ENCODE data around the gene HMHB1.

- no peak for TF ChIP-seq CTCF (IDR thresholded peaks at IDR 0.05)
- no peak for TF ChIP-seq POLR2A (IDR thresholded peaks at IDR 0.05)
Observed at GRCh38 chr5:143779506-143779905, 32.5 kb upstream of the HMHB1 start.

Data from thyroid gland (tissue), 4 donors.